ENCODE data around the gene MYL5.

DNA sequence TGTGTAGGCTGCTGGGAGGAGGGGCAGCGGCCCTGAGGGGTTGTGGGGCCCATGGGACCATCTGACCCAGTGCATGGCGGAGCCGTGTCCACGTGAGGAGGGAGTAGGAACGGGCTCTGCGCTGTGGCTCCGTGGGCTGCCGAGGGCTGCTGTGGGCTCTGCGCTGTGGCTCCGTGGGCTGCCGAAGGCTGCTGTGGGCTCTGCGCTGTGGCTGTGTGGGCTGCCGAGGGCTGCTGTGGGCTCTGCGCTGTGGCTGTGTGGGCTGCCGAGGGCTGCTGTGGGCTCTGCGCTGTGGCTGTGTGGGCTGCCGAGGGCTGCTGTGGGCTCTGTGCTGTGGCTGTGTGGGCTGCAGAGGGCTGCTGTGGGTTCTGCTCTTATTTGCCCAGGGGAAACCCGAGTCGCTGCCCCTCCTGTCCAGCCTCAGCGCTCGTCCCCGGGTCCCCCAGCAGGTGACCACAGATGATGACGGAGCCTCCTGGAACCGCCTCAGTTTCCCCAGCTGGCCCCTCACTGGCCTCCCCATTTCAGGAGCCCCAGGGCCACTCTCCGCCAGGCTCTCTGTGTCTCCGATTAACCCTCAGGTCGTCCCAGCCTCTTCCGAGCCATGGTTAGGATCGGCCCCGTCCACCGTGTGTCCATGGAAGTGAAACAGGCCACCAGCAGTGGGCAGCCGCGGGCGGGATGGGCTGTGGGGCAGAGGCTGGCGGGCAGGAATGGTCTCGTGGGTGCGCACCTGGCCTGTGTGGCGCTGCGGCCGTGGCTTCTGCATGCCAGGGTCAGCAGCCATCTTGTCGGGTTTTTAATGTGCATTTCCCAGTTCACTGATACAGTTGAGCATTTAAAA is 51.3 kb downstream of the MYL5 start:
- TF ChIP-seq ZNF133 (tag by site-specific recombination; IDR thresholded peaks at IDR 0.05) (no peak), ZNF707 (tag by site-specific recombination; IDR thresholded peaks at IDR 0.05) (no peak), ZNF777 (tag by site-specific recombination; IDR thresholded peaks at IDR 0.05; ENCODE audit: borderline replicate concordance) (no peak), ZFP41 (tag by site-specific recombination; IDR thresholded peaks at IDR 0.05; ENCODE audit: borderline replicate concordance) (no peak), ZNF274 (IDR thresholded peaks at IDR 0.05; ENCODE audit: low read length) (no peak), ZNF274 (tag by site-specific recombination; IDR thresholded peaks at IDR 0.05; ENCODE audit: borderline replicate concordance) (no peak), YY1 (tag by site-specific recombination; IDR thresholded peaks at IDR 0.05) (no peak), MZF1 (tag by site-specific recombination; IDR thresholded peaks at IDR 0.05; ENCODE audit: borderline replicate concordance) (no peak), ZNF510 (tag by site-specific recombination; IDR thresholded peaks at IDR 0.05; ENCODE audit: insufficient replicate concordance) (no peak)
- TF ChIP-seq, protein P1, sequence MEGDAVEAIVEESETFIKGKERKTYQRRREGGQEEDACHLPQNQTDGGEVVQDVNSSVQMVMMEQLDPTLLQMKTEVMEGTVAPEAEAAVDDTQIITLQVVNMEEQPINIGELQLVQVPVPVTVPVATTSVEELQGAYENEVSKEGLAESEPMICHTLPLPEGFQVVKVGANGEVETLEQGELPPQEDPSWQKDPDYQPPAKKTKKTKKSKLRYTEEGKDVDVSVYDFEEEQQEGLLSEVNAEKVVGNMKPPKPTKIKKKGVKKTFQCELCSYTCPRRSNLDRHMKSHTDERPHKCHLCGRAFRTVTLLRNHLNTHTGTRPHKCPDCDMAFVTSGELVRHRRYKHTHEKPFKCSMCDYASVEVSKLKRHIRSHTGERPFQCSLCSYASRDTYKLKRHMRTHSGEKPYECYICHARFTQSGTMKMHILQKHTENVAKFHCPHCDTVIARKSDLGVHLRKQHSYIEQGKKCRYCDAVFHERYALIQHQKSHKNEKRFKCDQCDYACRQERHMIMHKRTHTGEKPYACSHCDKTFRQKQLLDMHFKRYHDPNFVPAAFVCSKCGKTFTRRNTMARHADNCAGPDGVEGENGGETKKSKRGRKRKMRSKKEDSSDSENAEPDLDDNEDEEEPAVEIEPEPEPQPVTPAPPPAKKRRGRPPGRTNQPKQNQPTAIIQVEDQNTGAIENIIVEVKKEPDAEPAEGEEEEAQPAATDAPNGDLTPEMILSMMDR (tag by site-specific recombination; IDR thresholded peaks at IDR 0.05), result no peak
- TF ChIP-seq, protein P2, sequence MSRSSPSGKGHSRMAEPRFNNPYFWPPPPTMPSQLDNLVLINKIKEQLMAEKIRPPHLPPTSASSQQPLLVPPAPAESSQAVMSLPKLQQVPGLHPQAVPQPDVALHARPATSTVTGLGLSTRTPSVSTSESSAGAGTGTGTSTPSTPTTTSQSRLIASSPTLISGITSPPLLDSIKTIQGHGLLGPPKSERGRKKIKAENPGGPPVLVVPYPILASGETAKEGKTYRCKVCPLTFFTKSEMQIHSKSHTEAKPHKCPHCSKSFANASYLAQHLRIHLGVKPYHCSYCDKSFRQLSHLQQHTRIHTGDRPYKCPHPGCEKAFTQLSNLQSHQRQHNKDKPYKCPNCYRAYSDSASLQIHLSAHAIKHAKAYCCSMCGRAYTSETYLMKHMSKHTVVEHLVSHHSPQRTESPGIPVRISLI (tag by site-specific recombination; IDR thresholded peaks at IDR 0.05), result no peak

Data from HEK293 (cell line).